ENCODE results near the gene VWCE. TPM values are rescaled to one million over a fixed set of nuclear protein-coding genes. Genes with fewer than 3 reads are reported as not detected.

VWCE gene
- total RNA-seq, 2 donors from 2014 or later, result 2.0 to 4.3 TPM

GRCh38 chr11:61328351-61328750, 33.2 kb upstream of the VWCE start:
- H3K4me3 ChIP-seq, result no peak overlapping the region
- H3K9me3 ChIP-seq, result no peaks in the 10 kb centered on the region
- H3K27ac ChIP-seq, result no peak overlapping the region
- intact Hi-C loops (cut with DNase I), result no loop called here
- DNase-seq (ENCODE audit: low spot score), result no peak
- H3K4me1 ChIP-seq (replicated peaks), result peaks cover 9% of the 10 kb centered on the region
- TF ChIP-seq, protein P1, sequence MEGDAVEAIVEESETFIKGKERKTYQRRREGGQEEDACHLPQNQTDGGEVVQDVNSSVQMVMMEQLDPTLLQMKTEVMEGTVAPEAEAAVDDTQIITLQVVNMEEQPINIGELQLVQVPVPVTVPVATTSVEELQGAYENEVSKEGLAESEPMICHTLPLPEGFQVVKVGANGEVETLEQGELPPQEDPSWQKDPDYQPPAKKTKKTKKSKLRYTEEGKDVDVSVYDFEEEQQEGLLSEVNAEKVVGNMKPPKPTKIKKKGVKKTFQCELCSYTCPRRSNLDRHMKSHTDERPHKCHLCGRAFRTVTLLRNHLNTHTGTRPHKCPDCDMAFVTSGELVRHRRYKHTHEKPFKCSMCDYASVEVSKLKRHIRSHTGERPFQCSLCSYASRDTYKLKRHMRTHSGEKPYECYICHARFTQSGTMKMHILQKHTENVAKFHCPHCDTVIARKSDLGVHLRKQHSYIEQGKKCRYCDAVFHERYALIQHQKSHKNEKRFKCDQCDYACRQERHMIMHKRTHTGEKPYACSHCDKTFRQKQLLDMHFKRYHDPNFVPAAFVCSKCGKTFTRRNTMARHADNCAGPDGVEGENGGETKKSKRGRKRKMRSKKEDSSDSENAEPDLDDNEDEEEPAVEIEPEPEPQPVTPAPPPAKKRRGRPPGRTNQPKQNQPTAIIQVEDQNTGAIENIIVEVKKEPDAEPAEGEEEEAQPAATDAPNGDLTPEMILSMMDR (IDR thresholded peaks at IDR 0.05), result no peak
- no peak for TF ChIP-seq POLR2AphosphoS5 (IDR thresholded peaks at IDR 0.05)
- TF ChIP-seq POLR2A (IDR thresholded peaks at IDR 0.05), result no peak
- no peaks in the 10 kb centered on the region for H3K27me3 ChIP-seq (replicated peaks; ENCODE audit: insufficient read depth)
- 87% methylated on average over 9 of the region's 9 CpGs for WGBS
- peaks cover 0 to 20% of the 10 kb centered on the region in 2 donors for H3K36me3 ChIP-seq

DNA sequence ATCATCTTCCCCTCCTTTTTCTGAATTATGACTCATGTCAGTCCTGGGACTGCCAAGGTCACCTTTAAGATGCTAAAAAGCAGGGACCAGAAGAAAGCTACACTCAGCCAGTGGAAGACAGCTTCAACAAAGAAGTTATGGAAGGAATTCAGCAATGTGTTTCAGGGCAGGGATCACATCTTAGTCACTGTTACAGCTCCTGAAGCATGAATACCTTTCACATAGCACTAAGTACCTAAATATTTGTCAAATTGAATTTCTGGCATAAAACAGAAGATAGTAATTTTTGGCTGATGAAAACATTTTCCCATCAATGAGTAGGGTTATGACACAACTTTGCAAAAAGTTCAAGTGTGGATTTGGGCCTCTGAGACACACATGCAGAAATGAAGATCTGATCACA, 32.6 kb upstream of the VWCE start:
- H3K27me3 ChIP-seq (replicated peaks; ENCODE audit: insufficient read depth), result no peaks in the 10 kb centered on the region
- DNase-seq (ENCODE audit: low spot score), result no peak
- H3K4me1 ChIP-seq (replicated peaks), result peaks cover 9% of the 10 kb centered on the region
- intact Hi-C loops (cut with DNase I), result no loop called here
- no peak overlapping the region for H3K27ac ChIP-seq
- H3K4me3 ChIP-seq, result no peak overlapping the region
- peaks cover 1 to 27% of the 10 kb centered on the region in 2 donors for H3K36me3 ChIP-seq
- no peaks in the 10 kb centered on the region for H3K9me3 ChIP-seq
- TF ChIP-seq, protein P1 (IDR thresholded peaks at IDR 0.05), result no peak
- no peak for TF ChIP-seq POLR2A (IDR thresholded peaks at IDR 0.05)
- TF ChIP-seq POLR2AphosphoS5 (IDR thresholded peaks at IDR 0.05), result no peak

DNA sequence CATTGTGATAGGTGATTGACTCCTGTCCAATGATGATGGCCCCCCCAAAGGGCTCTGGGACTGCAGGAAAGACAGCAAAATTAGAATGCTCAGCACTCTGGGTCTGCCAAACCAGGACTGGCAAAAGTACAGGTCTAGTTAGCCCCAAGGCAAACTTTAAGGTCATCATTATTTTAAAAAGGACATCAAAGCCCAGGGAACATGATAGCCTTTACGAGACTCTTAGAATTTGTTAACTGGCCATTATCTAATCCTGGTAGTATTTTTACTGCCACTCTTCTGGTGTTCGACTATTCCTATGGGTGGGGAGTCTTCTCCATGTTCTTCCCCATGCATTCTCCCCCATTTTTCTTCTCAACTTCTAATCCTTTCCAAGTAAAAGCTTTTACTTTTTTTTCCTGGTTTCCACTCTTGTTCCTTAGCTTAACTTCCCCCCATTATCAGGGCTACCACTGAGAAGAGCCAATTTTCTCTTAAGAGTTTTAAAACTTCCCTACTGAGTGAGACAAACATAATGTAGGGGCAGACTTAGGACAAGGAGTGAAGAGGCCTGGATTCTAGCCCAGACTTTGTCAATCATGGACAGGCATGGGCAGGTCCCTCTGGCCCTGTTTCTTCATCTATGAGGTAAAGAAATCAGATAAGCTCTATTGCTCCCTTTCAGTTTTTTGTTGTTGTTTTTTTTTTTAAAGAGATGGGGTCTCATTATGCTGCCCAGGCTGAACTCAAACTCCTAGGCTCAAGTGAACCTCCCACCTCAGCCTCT, 30.7 kb upstream of the VWCE start:
- Histone ChIP-seq H3K27me3 (replicated peaks; ENCODE audit: insufficient read depth) (no peaks in the 10 kb centered on the region), H3K9me3 (no peaks in the 10 kb centered on the region), H3K4me3 (no peak overlapping the region), H3K4me1 (replicated peaks) (peaks cover 9% of the 10 kb centered on the region), H3K36me3 (peaks cover 5 to 39% of the 10 kb centered on the region in 2 donors), H3K27ac (peak overlapping the region; percentile 28 to 40)
- intact Hi-C loops (cut with DNase I), result no loop called here
- DNase-seq (ENCODE audit: low spot score), result peak; percentile 81
- 25% methylated on average over 2 of the region's 2 CpGs for WGBS
- peak; percentile 40 for TF ChIP-seq POLR2AphosphoS5 (IDR thresholded peaks at IDR 0.05)
- TF ChIP-seq, protein P1 (IDR thresholded peaks at IDR 0.05), result no peak

GRCh38 chr11:61315260-61315659, 20.1 kb upstream of the VWCE start:
- Histone ChIP-seq H3K4me1 (replicated peaks) (no peaks in the 10 kb centered on the region), H3K27ac (no peak overlapping the region), H3K9me3 (no peaks in the 10 kb centered on the region), H3K36me3 (peaks cover 30 to 32% of the 10 kb centered on the region in 2 donors), H3K4me3 (no peak overlapping the region), H3K27me3 (replicated peaks; ENCODE audit: insufficient read depth) (no peaks in the 10 kb centered on the region)
- intact Hi-C loops (cut with DNase I), result no loop called here
- DNase-seq (ENCODE audit: low spot score), result no peak
- 61% methylated on average over 2 of the region's 2 CpGs for WGBS
- TF ChIP-seq POLR2AphosphoS5 (IDR thresholded peaks at IDR 0.05), result no peak
- TF ChIP-seq, protein P1 (IDR thresholded peaks at IDR 0.05), result no peak
- TF ChIP-seq POLR2A (IDR thresholded peaks at IDR 0.05), result no peak

- H3K4me1 ChIP-seq (replicated peaks), result no peaks in the 10 kb centered on the region
- no peak for DNase-seq (ENCODE audit: low spot score)
- H3K4me3 ChIP-seq, result no peak overlapping the region
- intact Hi-C loops (cut with DNase I), result no loop called here
- 93% methylated on average over 8 of the region's 8 CpGs for WGBS
- H3K27ac ChIP-seq, result no peak overlapping the region
- H3K36me3 ChIP-seq, result peaks cover 37 to 39% of the 10 kb centered on the region in 2 donors
- no peaks in the 10 kb centered on the region for H3K27me3 ChIP-seq (replicated peaks; ENCODE audit: insufficient read depth)
- no peaks in the 10 kb centered on the region for H3K9me3 ChIP-seq
- TF ChIP-seq, protein P1 (IDR thresholded peaks at IDR 0.05), result no peak
Measured at GRCh38 chr11:61310749-61311148, 15.6 kb upstream of the VWCE start.
